ENCODE data around the gene KIF3C.
"Not testable (repeated sequence)": the region's sequence is repeated elsewhere in the genome, so short reads cannot be mapped to it uniquely, and the experiment has no call there.

KIF3C gene

GRCh38 chr2:25999406-25999805 lies 17.1 kb upstream of the KIF3C start:
- not testable (repeated sequence) for DNase-seq (ENCODE audit: low read depth)

- DNase-seq (ENCODE audit: low read depth) = not testable (repeated sequence)
Measured at GRCh38 chr2:25998816-25999383, 16.6 kb upstream of the KIF3C start.

- no peak for DNase-seq (ENCODE audit: low read depth)
Measured at GRCh38 chr2:25996844-25997243, 14.5 kb upstream of the KIF3C start.

- DNase-seq (ENCODE audit: low read depth) = no peak
Measured at GRCh38 chr2:25994509-25994908, 12.2 kb upstream of the KIF3C start.

GRCh38 chr2:25993049-25993448 lies 10.8 kb upstream of the KIF3C start:
- DNase-seq (ENCODE audit: low read depth) = no peak

DNA sequence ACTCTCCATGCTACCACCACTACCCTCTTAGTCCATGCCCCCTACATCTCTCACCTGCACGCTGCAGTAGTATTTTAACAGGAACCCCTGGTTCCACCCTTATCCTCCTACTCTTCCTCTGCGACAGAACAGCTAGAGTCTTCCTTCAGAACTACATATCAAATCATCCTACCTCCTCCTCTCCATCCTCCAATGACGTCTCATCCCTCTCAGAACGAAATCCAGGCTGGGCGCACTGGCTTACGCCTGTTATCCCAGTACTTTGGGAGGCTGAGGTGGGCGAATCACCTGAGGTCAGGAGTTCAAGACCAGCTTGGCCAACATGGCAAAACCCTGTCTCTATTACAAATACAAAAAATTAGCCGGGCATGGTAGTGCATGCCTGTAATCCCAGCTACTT lies 10.3 kb upstream of the KIF3C start:
- no peak for DNase-seq (ENCODE audit: low read depth)

GRCh38 chr2:25991965-25992364 lies 9.7 kb upstream of the KIF3C start:
- no peak for DNase-seq (ENCODE audit: low read depth)

DNA sequence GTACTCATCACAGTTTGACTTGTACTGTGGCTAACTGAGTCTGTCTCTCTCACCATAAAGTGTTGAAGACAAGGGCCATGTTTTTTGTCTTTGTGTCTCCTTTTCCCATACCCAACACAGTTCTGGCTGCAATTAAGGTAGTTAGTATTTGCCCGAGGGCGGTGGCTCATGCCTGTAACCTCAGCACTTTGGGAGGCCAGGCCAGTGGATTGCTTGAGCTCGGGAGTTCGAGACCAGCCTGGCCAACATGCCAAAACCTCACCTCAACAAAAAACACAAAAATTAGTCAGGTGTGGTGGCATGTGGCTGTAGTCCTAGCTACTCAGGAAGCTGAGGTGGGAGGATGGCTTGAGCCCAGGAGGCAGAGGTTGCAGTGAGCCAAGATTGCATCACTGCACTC lies 6.9 kb upstream of the KIF3C start:
- DNase-seq (ENCODE audit: low read depth) = no peak

- no peak for DNase-seq (ENCODE audit: low read depth)
Measured at GRCh38 chr2:25988134-25988533, 5.8 kb upstream of the KIF3C start.

- DNase-seq (ENCODE audit: low read depth) = no peak
Measured at GRCh38 chr2:25983735-25984134, 1.4 kb upstream of the KIF3C start.

DNA sequence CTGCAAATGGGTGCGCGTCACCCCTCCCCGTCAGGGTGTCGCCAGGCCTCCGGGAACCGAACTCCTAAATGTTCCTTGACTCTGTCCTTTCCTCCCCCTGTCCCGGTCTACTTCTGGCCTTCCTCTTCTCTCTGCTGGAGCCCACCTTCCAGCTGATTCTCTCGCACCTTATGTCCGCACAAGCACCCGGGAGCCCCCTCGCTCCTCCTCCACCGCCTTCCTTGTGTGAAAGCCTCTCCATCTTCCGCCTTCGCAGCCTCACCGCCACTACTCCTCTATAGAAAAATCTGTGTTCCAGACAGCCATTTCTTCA lies 627 bp upstream of the KIF3C start:
- no peak for DNase-seq (ENCODE audit: low read depth)

- DNase-seq (ENCODE audit: low read depth) = no peak
Measured at GRCh38 chr2:25981596-25982272, 563 bp downstream of the KIF3C start.

- DNase-seq (ENCODE audit: low read depth) = no peak
Measured at GRCh38 chr2:25980951-25981350, 1.3 kb downstream of the KIF3C start.

DNA sequence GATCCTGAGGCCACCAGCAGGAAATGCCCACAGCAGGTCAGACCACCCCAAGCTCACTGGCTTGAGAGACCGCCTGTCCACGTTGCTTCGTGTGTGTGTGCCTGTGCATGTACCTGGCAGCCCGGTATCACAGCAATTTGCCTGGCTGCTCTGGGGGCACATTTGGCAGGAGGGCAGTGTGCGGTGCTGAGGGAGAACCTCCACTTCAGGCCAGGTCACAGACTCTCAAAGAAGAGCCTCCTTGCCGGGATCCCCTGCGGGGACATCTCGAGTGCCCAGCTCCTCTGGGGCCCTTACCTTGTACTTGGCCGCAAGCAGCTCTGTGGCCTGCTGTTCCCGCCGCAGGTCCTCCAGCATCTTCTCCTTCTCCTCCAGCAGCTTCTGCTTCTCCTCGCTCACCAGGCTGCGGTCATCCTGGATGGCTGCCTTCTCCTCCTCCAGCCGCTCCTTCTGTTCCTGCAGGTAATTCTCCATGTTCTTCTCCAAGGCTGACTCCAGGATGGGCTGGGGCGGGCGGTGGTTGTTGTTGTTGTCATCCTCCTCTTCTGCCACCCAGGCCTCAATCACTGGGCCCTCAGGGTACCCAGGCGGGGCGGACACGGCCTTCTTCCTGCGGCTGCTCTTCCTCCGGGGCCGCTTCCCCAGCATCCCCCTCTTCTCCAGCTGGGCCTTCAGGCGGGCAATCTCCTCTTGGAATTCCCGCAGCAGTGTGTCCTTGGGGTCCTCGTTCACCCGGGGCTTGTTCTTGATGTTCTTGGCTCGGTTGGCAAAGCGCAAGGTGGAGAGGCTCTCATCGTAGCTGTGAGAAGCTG lies 2.0 kb downstream of the KIF3C start:
- DNase-seq (ENCODE audit: low read depth) = no peak

- no peak for DNase-seq (ENCODE audit: low read depth)
Measured at GRCh38 chr2:25979001-25979400, 3.3 kb downstream of the KIF3C start.

DNA sequence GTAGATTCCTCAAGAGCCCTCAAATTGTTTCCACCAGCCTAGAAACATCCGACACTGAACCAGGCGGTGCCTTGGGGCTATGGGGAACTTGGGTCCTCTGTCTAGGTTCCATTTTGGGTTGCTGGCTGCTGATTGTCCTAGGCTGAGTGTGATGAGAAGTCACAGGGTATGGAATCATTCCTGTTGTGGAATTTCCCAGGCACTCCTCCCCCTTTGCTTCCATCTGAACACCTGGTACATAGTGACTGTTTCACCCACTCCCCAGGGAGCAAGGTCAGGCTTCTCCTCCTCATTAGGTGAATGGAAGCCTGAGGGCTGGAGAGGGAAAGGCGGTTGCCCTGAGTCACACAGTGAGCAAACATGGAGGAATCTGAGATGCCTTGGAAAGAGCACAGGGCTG lies 4.5 kb downstream of the KIF3C start:
- DNase-seq (ENCODE audit: low read depth) = no peak

- DNase-seq (ENCODE audit: low read depth) = no peak
Measured at GRCh38 chr2:25976983-25977741, 5.1 kb downstream of the KIF3C start.

GRCh38 chr2:25972049-25972823 lies 10.1 kb downstream of the KIF3C start:
- no peak for DNase-seq (ENCODE audit: low read depth)

DNA sequence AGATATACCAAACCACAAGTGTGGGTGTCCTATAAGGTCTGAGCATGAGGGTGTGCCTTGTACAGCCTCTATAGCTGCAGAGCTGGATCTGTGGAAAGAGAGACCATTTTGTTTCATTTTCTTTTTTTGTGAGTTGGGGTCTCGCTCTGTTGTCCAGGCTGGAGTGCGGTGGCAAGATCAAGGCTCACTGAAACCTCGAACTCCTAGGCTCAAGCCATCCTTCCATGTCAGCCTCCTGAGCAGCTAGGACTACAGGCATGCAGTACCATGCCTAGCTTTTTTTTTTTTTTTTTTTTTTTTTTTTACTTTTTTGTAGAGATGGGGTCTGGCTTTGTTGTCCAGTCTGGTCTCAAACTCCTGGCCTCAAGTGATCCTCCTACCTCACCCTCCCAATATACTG lies 10.7 kb downstream of the KIF3C start:
- DNase-seq (ENCODE audit: low read depth) = no peak

DNA sequence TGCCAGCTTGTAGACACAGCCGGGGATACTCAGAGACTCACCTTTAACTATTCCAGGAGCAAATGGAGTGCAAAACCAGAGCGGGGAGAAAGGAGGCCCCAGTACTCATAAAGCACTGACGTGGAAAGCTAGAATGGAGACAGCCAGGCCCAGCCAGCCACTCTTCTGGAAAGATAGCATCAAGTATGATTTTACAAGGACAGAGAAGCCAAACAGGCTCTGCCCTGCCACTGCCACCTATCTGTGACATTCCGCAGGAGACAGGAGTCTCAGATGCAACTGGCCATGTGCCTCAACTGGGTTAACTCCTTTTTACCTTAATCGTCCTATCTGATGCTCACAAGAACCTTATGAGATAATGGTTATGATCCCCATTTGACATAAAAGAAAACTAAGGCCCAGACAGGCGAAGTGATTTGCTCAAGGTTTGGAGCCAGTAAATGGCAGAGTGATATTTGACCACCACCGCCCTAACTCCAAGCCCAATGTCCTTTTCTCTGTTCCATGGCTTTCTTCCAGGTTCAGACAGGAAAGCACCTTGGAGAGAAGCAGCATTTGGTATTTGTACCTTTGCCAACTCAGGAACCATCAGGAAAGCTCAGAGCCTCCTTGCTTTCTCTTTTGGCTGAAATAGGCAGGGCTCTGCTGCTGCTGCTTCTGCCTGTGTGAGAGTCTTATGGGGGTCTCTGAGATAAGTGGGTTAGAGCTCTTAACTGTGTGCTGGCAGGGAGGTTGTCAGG lies 15.6 kb downstream of the KIF3C start:
- no peak for DNase-seq (ENCODE audit: low read depth)

GRCh38 chr2:25964891-25965290 lies 17.4 kb downstream of the KIF3C start:
- DNase-seq (ENCODE audit: low read depth) = no peak
